DMS53 (cell line): ENCODE data around the gene ODAD3.
A peak's percentile ranks its signal among the peaks of the same experiment; 100 is the strongest.
"Not testable (repeated sequence)": the region's sequence is repeated elsewhere in the genome, so short reads cannot be mapped to it uniquely, and the experiment has no call there.

Experiments used
- DNase-seq: peaks from one replicate; lab custom pipeline; 2025; lab: John Stamatoyannopoulos, UW

ODAD3 gene

GRCh38 chr19:11437955-11438354 is 3.0 kb upstream of the ODAD3 start:
- DNase-seq: no peak

GRCh38 chr19:11435833-11436313 is 952 bp upstream of the ODAD3 start:
- DNase-seq: peak; percentile 57

GRCh38 chr19:11434703-11435056 is 241 bp downstream of the ODAD3 start:
- peak; percentile 67 for DNase-seq

GRCh38 chr19:11433526-11433925 is 1.4 kb downstream of the ODAD3 start:
- DNase-seq: not testable (repeated sequence)

GRCh38 chr19:11426656-11427055 is 8.3 kb downstream of the ODAD3 start:
- DNase-seq: no peak

DNA sequence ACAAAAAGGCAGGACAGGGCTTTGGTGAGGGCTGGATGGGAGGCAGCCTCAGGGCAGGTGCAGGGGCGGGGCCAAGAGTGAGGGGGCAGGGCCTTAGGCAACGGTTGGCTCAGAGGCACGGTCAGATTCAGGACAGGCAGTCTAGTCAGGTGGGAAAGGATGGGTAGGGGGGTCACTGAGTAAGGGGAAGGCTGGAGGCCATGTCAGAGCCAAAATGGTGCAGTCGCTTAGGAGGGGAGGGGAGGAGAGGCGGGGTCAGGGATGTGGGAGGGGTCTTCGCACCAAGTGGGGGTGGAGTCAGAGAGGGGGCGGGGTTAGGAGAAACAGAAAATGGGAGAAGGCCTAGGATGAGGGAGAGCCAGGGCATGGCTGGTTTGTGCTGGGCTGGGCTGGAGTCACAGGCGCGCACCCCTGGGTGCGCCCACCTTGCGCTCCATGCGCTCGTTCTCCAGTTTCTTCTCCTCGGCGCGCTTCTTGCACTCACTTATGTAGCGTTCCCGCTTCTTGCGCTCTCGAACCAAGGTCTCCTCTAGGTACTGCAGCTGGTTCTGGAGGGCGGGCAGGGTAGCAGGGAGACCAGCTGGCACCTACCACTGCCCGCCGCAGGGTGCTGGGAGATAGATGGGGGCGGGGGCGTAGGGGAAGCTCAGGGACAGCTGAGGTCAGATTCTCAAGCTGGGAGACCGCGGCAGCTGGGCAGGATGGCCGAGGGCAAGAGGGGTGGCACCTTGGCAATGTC is 9.0 kb downstream of the ODAD3 start:
- peak; percentile 39 for DNase-seq

- DNase-seq: peak; percentile 52
Observed at GRCh38 chr19:11423791-11424181, 11.1 kb downstream of the ODAD3 start.

DNA sequence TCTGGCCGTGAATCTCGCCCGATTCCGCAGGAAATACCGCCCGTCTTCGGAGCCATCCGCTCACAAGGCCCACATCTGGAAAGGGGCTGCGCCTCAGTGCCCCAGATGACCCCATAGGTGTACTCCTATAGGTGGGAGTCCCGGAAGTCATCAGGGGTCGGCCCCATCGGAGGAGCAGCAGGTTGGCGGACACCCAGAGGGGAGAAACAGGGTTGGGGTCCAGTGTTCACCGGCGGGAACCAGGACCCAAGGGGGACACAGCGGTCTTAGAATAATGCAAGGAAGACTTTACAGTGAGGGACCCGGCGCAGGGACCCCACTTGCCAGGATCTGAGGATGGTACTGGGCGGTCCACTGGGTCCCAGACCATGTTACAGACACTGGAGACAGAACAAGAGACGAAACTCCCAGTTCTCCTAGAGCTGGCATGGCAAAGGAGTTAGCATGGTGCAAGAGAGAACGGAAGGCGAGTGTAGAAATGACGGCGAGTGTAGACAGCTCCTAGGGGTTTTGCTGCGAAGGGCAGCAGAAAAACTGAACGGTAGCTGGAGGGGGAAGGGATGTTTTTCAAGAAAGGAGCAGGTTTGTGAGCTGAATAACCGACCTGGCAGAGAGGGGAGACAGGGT is 11.6 kb downstream of the ODAD3 start:
- DNase-seq: peak; percentile 51

GRCh38 chr19:11422163-11423065 is 12.5 kb downstream of the ODAD3 start:
- DNase-seq: peak; percentile 85

GRCh38 chr19:11421371-11422098 is 13.4 kb downstream of the ODAD3 start:
- DNase-seq: peak; percentile 77

- DNase-seq: peak; percentile 61
Observed at GRCh38 chr19:11420429-11421370, 14.2 kb downstream of the ODAD3 start.

GRCh38 chr19:11418549-11419506 is 16.1 kb downstream of the ODAD3 start, which contains the start of gene RGL3:
Gene RGL3 (minus strand): TSS chr19:11419314. CDS start chr19:11419278, 36 bp downstream.
- peak; percentile 79 for DNase-seq

- peak; percentile 71 for DNase-seq
Observed at GRCh38 chr19:11418094-11418548, 16.8 kb downstream of the ODAD3 start.

DNA sequence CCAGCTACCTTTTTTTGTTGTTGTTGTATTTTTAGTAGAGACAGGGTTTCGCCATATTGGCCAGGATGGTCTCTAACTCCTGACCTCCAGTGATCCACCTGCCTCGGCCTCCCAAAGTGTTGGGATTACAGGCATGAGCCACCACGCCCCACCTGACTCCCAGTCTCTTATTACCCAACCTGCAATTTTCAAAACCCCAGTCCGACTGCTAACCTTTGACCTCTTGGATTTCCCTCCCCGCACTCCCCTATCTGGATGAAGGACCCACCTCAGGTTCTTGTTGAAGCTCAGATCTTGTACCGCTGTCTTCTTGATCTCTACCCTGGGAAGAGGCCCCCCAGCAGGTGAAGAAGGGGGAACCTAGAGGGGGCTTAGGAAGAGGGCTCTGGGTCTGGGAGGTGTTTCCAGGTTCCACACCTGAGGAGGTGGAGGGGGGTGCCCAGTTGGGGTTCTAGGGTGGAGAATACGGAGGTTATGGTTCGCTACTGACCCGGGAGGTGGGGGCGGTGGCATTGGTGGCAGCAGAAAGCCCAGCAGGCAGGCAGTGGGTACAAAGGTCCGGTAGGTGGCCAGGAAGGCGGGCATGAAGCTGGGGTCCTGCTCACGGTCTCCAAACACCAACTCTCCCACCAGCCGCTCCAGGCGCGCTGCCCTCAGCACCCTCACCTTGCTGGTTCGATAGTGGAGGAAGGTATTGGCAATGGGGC is 18.4 kb downstream of the ODAD3 start:
- DNase-seq: no peak

DNA sequence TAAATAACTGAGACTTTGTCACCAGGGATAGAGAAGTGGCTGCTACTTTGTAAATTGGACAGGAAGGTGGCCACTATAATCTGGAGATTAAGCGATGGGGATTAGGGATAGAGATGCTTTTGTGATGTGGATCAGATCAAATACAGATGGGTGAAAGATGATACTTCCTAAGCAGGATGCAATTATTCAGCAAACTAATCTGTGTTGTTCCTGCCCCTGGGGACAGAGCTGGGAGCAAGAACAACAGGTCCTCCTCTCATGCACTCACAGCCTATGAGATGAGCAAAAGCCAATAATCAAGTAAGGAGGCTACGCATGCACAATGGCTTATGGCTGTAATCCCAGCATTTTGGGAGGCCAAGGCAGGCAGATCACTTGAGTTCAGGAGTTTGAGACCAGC is 20.4 kb downstream of the ODAD3 start:
- DNase-seq: peak; percentile 24

DNA sequence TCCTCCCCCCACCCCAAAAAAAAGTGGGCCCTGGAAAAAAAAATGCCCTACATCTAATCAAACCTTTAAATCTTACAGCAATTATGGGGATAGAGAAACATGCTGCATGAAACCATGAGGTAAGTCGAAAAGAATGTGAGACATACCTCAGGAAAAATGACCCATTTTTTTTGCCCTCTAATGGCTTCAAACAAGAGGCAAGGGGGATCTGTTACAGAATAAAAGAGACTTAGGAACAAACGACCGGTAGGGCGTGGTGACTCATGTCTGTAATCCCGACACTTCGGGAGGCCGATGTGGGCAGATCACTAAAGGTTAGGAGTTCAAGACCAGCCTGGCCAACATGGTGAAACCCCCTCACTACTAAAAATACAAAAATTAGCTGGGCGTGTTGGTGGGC is 24.2 kb downstream of the ODAD3 start:
- DNase-seq: no peak

GRCh38 chr19:11408591-11408990 is 26.3 kb downstream of the ODAD3 start:
- no peak for DNase-seq

DNA sequence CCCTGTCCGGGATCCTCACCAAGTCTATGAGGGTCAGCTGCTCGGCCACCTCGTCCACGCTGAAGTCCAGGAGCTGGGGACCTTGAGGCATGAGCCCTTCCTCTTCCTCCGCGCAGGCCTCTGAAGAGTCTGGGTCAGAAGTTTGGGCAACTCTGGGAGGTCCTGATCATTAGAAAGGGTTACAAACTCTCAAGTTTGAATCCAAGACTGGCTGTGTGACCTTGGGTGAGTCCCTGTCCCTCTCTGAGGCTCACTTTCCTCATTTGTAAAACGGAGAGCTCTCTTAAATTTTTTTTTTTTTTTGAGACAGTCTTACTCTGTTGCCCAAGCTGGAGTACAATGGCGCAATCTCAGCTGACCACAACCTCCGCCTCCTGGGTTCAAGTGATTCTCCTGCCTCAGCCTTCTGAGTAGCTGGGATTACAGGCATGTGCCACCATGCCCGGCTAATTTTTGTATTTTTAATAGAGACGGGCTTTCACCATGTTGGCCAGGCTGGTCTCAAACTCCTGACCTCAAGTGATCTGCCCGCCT is 28.2 kb downstream of the ODAD3 start:
- DNase-seq: not testable (repeated sequence)
